ENCODE measurements around the gene CRB2.

The CRB2 gene

GRCh38 chr9:123425836-123426365 lies 69.9 kb downstream of the CRB2 start:
- H3K4me3 ChIP-seq (ENCODE audit: low read depth, low read length) = no peak overlapping the region
- DNase-seq (ENCODE audit: low read depth) = no peak
- TF ChIP-seq, protein P1, sequence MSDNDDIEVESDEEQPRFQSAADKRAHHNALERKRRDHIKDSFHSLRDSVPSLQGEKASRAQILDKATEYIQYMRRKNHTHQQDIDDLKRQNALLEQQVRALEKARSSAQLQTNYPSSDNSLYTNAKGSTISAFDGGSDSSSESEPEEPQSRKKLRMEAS (IDR thresholded peaks at IDR 0.05; ENCODE audit: low read depth, low read length) = no peak
- TF ChIP-seq MYC (IDR thresholded peaks at IDR 0.05; ENCODE audit: low read depth, low read length) = no peak
- TF ChIP-seq, protein P2, sequence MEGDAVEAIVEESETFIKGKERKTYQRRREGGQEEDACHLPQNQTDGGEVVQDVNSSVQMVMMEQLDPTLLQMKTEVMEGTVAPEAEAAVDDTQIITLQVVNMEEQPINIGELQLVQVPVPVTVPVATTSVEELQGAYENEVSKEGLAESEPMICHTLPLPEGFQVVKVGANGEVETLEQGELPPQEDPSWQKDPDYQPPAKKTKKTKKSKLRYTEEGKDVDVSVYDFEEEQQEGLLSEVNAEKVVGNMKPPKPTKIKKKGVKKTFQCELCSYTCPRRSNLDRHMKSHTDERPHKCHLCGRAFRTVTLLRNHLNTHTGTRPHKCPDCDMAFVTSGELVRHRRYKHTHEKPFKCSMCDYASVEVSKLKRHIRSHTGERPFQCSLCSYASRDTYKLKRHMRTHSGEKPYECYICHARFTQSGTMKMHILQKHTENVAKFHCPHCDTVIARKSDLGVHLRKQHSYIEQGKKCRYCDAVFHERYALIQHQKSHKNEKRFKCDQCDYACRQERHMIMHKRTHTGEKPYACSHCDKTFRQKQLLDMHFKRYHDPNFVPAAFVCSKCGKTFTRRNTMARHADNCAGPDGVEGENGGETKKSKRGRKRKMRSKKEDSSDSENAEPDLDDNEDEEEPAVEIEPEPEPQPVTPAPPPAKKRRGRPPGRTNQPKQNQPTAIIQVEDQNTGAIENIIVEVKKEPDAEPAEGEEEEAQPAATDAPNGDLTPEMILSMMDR (IDR thresholded peaks at IDR 0.05; ENCODE audit: low read depth, low read length) = no peak
- TF ChIP-seq POLR2A (IDR thresholded peaks at IDR 0.05; ENCODE audit: extremely low read depth, insufficient read length) = no peak

DNA sequence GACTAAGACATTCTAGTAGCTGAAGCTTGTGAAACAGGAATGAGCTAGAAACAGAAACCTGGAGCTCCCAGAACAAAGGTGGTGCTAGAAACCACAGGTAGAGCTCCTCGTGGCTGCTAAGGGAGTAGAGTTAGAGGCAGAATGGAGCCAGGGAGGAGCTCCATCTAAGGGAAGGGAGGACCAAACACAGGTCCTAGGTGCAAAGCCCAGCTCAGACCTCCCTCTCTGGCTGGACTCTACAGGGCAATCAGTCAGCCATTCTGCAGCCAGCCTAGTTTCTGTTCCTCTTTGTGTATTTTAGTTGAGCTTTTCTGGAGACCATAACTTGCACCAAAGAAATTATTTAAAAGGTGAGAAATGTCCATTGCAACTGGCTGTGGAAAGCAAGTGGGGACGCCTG lies 70.4 kb downstream of the CRB2 start:
- TF ChIP-seq, protein P2 (IDR thresholded peaks at IDR 0.05; ENCODE audit: low read depth, low read length) = no peak
- TF ChIP-seq POLR2A (IDR thresholded peaks at IDR 0.05; ENCODE audit: extremely low read depth, insufficient read length) = no peak
- TF ChIP-seq, protein P1 (IDR thresholded peaks at IDR 0.05; ENCODE audit: low read depth, low read length) = no peak
- no peak for TF ChIP-seq MYC (IDR thresholded peaks at IDR 0.05; ENCODE audit: low read depth, low read length)
- no peak overlapping the region for H3K4me3 ChIP-seq (ENCODE audit: low read depth, low read length)
- DNase-seq (ENCODE audit: low read depth) = peak; percentile 15
